ENCODE results near the gene CLPTM1. TPM values are rescaled to one million over a fixed set of nuclear protein-coding genes. Genes with fewer than 3 reads are reported as not detected.
A peak's percentile ranks its signal among the peaks of the same experiment; 100 is the strongest.

The CLPTM1 gene
- polyA plus RNA-seq, 1 of the 3 experiments (the other 2 are of a cell fraction): 86.5 TPM

DNA sequence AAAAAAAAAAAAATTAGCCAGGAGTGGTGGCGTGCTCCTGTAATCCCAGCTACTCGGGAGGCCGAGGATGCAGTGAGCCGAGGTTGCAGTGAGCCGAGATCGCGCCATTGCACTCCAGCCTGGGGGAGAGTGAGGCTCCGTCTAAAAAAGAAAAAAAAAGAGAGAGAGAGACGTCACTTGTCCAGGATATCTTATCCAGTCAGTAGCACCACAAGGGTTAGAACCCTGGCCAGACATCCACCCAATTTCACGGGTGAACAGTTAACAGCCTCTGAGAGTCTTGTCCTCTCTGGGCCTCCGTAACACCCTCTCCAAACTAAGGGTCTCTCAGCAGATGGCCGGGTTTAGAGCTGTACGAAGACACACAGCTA is 917 bp upstream of the CLPTM1 start:
- Histone ChIP-seq H3F3A (replicated peaks; ENCODE audit: insufficient read depth) (peaks cover 10% of the 10 kb centered on the region), H3K9ac (peak overlapping the region; percentile 82), H3K79me2 (ENCODE audit: insufficient read depth) (peaks cover 44% of the 10 kb centered on the region), H3K4me1 (ENCODE audit: control insufficient read depth in 1 of 2, insufficient read depth in 2 of 2, low read depth in 1 of 2, low read length in 1 of 2) (peaks cover 0 to 25% of the 10 kb centered on the region in 2 experiments; a peak in 2 of 4 replicates), H3K27ac (ENCODE audit: low read depth in 2 of 2, low read length in 1 of 2) (peak overlapping the region; percentile 94 to 98), H3K4me3 (ENCODE audit: low read depth in 2 of 2, low read length in 1 of 2) (peak overlapping the region; percentile 93 to 99), H3K9me2 (no peaks in the 10 kb centered on the region), H3K9me3 (no peaks in the 10 kb centered on the region), H2AFZ (ENCODE audit: low read depth) (peak overlapping the region; percentile 80), H3K4me2 (peak overlapping the region; percentile 88), H3K36me3 (replicated peaks in 1 of 2; ENCODE audit: control insufficient read depth in 1 of 2, insufficient read depth in 2 of 2, low read length in 1 of 2) (peaks cover 3 to 6% of the 10 kb centered on the region in 2 experiments), H4K20me1 (ENCODE audit: insufficient read depth) (peaks cover 35% of the 10 kb centered on the region), H3K27me3 (ENCODE audit: insufficient read depth) (no peaks in the 10 kb centered on the region)
- POLR2A ChIA-PET: interaction anchor here (0.9 to 1.6 kb wide), 3 partner anchors 39 to 85 kb away, joined by 4 to 9 read pairs (median 4); partner anchors contain the start of genes APOC1, CLASRP and TOMM40
- TF ChIP-seq NFIC (IDR thresholded peaks at IDR 0.05; ENCODE audit: borderline replicate concordance) (no peak), RAD21 (IDR thresholded peaks at IDR 0.05; ENCODE audit: low read length) (no peak), EP300 (IDR thresholded peaks at IDR 0.05; ENCODE audit: borderline replicate concordance in 1 of 2, low read depth in 1 of 2, low read length in 1 of 2) (no peak), FOSL2 (IDR thresholded peaks at IDR 0.05; ENCODE audit: borderline replicate concordance, low read depth) (no peak), RFX5 (IDR thresholded peaks at IDR 0.05; ENCODE audit: low read length) (no peak), POLR2AphosphoS5 (IDR thresholded peaks at IDR 0.05; ENCODE audit: low read depth, low read length) (no peak), GABPA (IDR thresholded peaks at IDR 0.05; ENCODE audit: low read depth) (no peak), MXI1 (IDR thresholded peaks at IDR 0.05; ENCODE audit: low read depth, low read length) (no peak), TCF12 (IDR thresholded peaks at IDR 0.05) (no peak)
- TF ChIP-seq, protein P1, sequence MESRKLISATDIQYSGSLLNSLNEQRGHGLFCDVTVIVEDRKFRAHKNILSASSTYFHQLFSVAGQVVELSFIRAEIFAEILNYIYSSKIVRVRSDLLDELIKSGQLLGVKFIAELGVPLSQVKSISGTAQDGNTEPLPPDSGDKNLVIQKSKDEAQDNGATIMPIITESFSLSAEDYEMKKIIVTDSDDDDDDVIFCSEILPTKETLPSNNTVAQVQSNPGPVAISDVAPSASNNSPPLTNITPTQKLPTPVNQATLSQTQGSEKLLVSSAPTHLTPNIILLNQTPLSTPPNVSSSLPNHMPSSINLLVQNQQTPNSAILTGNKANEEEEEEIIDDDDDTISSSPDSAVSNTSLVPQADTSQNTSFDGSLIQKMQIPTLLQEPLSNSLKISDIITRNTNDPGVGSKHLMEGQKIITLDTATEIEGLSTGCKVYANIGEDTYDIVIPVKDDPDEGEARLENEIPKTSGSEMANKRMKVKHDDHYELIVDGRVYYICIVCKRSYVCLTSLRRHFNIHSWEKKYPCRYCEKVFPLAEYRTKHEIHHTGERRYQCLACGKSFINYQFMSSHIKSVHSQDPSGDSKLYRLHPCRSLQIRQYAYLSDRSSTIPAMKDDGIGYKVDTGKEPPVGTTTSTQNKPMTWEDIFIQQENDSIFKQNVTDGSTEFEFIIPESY (IDR thresholded peaks at IDR 0.05; ENCODE audit: borderline replicate concordance, low read depth): no peak
- CTCF ChIA-PET: interaction anchor here (0.7 to 10.2 kb wide), 5 partner anchors 43 to 105 kb away, joined by 3 to 131 read pairs (median 4); partner anchors contain the start of gene APOE
- no peak for DNase-seq
- 25% methylated on average over 13 of the region's 13 CpGs for WGBS (ENCODE audit: low lambda C conversion rate)

DNA sequence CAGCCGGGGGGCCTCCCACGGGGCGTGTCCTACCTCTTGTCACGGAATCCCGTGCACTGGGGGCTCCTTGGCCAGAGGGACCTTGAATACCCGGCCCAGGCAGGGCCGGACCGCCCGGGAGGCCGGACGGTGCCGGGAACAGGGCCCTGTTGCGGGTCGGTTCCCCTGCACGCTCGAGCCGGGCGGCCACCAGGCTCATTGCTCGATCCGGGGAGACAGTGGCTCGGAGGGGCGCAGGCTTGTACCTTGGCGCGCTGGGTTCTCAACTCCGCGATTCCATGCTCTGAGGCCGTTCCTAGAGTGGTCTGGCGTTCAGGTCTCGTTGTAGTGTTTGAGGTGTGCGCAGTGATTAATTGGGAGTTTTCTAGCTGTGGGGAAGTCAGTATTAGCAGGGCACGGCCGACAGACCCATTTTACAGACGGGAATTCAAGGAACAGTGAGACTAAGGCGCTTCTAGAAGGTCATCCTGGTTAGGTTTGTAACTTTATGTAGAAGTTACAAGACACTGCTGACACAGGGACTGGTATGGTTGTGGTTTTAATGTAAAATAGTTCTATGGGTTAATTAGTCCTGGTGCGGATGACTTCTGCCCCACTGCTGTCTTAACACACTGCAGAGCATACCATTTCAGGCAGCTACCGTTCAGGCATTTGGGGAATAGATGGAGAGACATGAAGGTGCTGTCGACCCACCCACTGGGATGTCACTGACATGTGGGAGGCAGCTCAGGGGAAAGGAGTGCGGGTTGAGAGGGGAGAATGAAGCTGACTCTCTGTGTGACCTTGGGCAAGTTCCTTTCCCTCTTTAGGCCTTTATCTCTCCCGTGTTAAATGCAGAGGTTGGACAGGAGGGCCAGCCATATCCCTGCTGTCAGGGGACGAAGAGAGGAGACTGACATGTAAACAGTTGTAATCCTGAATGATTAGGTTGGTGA is 592 bp downstream of the CLPTM1 start:
- H3K36me3 ChIP-seq (replicated peaks in 1 of 2; ENCODE audit: control insufficient read depth in 1 of 2, insufficient read depth in 2 of 2, low read length in 1 of 2): peaks cover 0 to 6% of the 10 kb centered on the region in 2 experiments
- peaks cover 59% of the 10 kb centered on the region for H3K79me2 ChIP-seq (ENCODE audit: insufficient read depth)
- DNase-seq: no peak
- no peaks in the 10 kb centered on the region for H3K27me3 ChIP-seq (ENCODE audit: insufficient read depth)
- peaks cover 51% of the 10 kb centered on the region for H4K20me1 ChIP-seq (ENCODE audit: insufficient read depth)
- ChIA-PET CTCF (interaction anchor here (0.8 to 10.2 kb wide), 4 partner anchors 10 to 104 kb away, joined by 3 to 131 read pairs (median 4); partner anchors contain the start of genes APOC2 and APOE), POLR2A (interaction anchor here (1.2 to 1.6 kb wide), 2 partner anchors 41 to 65 kb away, joined by 4 to 9 read pairs; partner anchors contain the start of genes APOC1 and TOMM40)
- H2AFZ ChIP-seq (ENCODE audit: low read depth): no peak overlapping the region
- H3K4me2 ChIP-seq: peak overlapping the region; percentile 93
- H3K4me1 ChIP-seq (ENCODE audit: control insufficient read depth in 1 of 2, insufficient read depth in 2 of 2, low read depth in 1 of 2, low read length in 1 of 2): peaks cover 0 to 25% of the 10 kb centered on the region in 2 experiments; a peak in 2 of 4 replicates
- H3F3A ChIP-seq (replicated peaks; ENCODE audit: insufficient read depth): peaks cover 10% of the 10 kb centered on the region
- peak overlapping the region; percentile 93 to 99 for H3K4me3 ChIP-seq (ENCODE audit: low read depth in 2 of 2, low read length in 1 of 2)
- H3K9ac ChIP-seq: peak overlapping the region; percentile 82
- no peaks in the 10 kb centered on the region for H3K9me2 ChIP-seq
- TF ChIP-seq MEF2A (IDR thresholded peaks at IDR 0.05; ENCODE audit: borderline replicate concordance, low read depth) (no peak), RXRA (IDR thresholded peaks at IDR 0.05; ENCODE audit: borderline replicate concordance, low read depth) (no peak), ELF1 (IDR thresholded peaks at IDR 0.05) (no peak), GATA2 (CRISPR knock-in tag; IDR thresholded peaks at IDR 0.05) (no peak), SIN3A (IDR thresholded peaks at IDR 0.05; ENCODE audit: borderline replicate concordance, low read depth, low read length) (no peak), FOXM1 (IDR thresholded peaks at IDR 0.05; ENCODE audit: low read depth) (no peak), JUND (IDR thresholded peaks at IDR 0.05) (no peak)
- TF ChIP-seq, protein P2, sequence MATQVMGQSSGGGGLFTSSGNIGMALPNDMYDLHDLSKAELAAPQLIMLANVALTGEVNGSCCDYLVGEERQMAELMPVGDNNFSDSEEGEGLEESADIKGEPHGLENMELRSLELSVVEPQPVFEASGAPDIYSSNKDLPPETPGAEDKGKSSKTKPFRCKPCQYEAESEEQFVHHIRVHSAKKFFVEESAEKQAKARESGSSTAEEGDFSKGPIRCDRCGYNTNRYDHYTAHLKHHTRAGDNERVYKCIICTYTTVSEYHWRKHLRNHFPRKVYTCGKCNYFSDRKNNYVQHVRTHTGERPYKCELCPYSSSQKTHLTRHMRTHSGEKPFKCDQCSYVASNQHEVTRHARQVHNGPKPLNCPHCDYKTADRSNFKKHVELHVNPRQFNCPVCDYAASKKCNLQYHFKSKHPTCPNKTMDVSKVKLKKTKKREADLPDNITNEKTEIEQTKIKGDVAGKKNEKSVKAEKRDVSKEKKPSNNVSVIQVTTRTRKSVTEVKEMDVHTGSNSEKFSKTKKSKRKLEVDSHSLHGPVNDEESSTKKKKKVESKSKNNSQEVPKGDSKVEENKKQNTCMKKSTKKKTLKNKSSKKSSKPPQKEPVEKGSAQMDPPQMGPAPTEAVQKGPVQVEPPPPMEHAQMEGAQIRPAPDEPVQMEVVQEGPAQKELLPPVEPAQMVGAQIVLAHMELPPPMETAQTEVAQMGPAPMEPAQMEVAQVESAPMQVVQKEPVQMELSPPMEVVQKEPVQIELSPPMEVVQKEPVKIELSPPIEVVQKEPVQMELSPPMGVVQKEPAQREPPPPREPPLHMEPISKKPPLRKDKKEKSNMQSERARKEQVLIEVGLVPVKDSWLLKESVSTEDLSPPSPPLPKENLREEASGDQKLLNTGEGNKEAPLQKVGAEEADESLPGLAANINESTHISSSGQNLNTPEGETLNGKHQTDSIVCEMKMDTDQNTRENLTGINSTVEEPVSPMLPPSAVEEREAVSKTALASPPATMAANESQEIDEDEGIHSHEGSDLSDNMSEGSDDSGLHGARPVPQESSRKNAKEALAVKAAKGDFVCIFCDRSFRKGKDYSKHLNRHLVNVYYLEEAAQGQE (IDR thresholded peaks at IDR 0.05; ENCODE audit: low read depth, low read length): no peak
- H3K9me3 ChIP-seq: no peaks in the 10 kb centered on the region
- peak overlapping the region in 1 of 2 experiments; percentile 94; a peak in 2 of 4 replicates for H3K27ac ChIP-seq (ENCODE audit: low read depth in 2 of 2, low read length in 1 of 2)
- 7% methylated on average over 21 of the region's 40 CpGs for WGBS (ENCODE audit: low lambda C conversion rate)

Measured in SK-N-SH (cell line).